GF-D8 (cell line): ENCODE measurements around the gene IKBKE.

Experiments used
- DNase-seq: peaks from one replicate; lab custom pipeline; 2025; lab: John Stamatoyannopoulos, UW

Gene IKBKE

DNA sequence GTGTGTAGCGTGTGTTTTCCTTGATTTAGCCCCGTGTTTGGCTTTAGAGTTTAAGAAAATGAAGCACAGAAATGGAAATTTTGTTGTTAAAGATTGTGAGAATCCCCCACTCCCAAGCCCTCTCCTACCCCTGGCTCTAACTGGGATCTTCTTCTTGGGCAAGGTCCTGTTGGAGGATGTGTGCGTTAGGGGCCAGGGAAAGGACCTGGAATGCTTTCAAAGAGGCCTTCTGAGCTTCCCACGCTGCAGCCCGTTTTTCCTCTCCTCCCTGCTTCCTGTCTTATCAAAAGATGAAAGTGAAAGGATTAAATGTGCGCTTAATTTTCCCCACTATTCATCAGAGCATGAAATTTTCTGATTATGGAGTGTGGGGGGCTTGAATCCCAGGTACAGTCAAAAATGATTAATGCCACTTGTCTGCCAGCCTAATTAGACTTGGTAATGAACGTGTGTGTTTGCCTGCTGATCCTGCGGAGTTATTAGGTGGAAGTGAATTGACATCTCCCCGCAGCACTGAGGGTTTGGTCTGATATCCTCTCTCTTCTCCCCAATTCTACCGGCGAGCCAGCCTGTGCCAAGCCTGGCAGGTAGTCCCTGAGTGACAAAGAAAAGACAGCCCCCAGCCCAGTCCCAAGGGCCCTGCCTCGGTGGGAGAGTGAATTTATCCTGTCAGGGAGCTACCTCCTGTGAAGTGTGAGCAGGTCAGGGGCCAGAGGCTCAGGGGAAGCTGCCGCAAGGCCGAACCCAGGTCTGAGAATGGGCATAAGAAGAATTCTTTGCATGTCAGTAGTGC lies 42.0 kb downstream of the IKBKE start:
- DNase-seq, result no peak

- no peak for DNase-seq
These were observed 42.5 kb downstream of the IKBKE start for GRCh38 chr1:206512851-206513180.

DNA sequence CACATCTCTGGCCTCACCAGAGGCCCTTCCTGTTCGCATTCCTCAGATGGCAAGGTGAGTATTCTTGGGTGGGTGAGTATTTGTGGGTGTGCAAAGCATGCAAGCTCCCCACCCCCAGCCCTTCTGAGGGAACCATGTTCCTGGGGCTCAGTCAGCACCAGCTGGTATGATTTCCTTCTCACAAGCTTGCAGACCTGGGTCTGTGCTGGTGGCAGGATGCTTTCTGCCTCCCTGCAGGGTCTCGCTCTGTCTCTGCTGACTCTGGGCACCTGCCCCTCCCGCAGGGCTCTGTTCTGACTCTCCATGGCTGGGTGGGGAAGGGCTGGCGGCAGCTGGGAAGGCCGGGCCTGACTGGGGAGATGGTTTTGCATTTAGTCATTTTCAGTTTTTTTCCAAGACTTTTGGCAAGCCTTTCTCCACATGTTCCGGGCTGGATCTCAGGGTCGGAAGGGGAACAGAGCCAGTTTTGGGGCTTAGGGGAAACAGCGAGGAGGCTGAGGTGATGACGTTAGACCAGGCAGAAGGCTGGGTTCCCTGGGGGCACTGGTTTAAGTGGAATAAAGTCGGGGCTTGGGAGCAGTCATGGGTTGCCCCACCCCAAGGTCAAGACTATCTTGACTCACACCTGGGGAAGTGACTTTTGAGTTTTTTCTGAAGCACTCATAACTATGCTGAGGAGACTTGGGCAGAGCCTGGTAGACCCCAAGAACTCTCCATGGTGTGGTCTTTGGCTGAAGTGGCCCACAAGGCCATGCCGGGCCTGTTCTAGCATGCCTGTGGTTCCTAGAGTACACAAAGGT lies 43.2 kb downstream of the IKBKE start:
- no peak for DNase-seq

DNA sequence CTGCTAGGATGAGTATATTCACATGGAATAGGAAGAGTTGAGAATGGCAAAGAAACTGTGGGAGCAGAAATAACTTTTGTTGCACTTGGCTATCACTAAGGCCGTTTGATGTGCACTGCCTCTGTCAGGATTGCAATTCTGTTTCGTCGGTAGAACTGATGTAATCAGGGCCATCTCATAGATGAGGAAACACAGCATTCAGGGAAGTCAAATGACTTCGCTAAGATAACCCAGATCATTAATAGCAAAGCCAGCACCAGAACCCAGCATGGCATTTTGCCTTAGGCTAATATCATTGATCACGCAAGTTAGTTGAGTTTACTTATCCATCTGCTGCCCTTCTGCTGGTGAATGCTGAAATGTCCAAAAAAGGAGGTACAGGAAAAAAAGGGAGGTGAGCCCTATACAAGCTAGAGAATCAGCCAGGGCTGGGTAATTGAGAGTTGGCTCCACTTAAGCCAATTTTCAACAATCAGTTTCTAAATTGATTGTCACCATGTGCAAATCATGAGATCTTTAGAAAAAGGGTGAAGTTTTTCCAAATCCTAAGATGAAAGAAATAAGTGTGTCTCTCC lies 44.6 kb downstream of the IKBKE start:
- no peak for DNase-seq

GRCh38 chr1:206516728-206516990 lies 46.4 kb downstream of the IKBKE start:
- DNase-seq, result no peak

DNA sequence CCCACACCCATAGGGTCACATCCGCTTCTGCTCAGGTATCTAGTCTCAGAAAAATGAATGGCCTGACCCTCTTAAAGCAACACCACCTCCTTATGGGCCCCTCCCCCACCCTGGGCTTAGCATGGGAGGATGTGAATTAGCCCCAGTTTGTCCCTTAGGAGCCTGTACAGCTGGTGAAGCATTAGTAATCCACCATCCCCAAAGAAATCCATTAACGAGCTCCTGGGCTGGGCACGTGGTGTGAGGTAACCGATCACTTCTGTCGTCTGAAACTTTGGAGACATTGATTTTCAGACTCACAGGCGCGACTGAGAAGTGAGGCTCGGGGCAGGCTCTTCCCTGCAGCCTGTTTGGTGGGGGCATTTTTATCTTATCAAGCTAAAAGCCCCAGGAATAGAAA lies 47.5 kb downstream of the IKBKE start:
- DNase-seq, result no peak

GRCh38 chr1:206518206-206518605 lies 47.9 kb downstream of the IKBKE start:
- no peak for DNase-seq

GRCh38 chr1:206518743-206519142 lies 48.5 kb downstream of the IKBKE start:
- no peak for DNase-seq

DNA sequence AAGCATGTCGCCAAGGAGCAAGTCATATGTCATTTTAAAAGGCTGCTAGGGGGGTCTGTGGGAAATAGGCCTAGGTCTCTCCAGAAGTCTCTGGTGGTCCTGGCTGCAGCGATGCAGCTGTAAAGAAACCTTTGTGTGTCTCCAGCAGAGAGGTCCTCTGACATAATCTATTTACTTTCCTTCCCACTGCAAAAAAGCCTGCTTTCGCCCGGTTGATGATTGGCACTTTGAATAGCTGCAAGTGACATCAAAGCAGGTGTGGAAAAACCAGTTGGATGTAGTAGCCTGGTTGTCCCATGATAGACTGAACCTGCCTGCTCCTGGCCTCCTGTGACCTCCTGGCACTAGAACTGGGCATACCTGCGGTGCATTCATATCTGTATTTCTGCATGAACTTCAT lies 50.9 kb downstream of the IKBKE start:
- DNase-seq, result no peak

DNA sequence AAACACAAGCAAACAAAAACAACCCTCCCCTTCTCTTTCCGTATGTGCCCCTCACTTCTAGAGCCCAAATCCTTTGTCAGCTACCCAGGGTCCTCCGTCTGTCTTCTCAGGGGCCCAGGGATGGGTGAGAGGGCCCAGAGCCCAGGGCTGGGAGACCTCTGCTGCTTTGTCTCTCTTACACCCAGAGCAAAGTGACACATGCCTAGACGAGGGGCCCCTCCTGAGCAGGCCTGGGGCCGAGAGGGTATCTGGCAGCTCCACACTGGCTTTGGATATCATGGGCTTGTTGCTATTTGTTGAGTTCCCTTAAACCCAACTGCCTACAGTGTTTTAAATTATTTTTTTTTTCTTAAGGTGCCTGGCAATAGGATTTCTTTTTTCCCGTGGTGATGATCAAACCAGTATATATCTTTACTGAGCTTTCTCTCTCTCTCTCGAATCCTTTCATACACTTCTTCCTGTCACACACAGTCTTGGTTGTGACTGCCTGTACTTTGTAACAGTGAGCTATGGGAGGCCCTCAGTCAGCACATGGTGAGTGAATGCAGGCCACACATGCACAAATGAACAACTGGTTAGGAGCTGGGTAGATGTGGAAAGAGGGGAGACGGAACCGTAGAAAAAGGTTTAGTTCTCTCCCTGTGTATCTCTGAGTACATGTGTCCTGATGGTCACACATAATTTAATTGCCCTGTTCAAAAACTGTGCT lies 51.6 kb downstream of the IKBKE start:
- DNase-seq, result no peak

GRCh38 chr1:206524739-206525364 lies 54.6 kb downstream of the IKBKE start:
- no peak for DNase-seq

DNA sequence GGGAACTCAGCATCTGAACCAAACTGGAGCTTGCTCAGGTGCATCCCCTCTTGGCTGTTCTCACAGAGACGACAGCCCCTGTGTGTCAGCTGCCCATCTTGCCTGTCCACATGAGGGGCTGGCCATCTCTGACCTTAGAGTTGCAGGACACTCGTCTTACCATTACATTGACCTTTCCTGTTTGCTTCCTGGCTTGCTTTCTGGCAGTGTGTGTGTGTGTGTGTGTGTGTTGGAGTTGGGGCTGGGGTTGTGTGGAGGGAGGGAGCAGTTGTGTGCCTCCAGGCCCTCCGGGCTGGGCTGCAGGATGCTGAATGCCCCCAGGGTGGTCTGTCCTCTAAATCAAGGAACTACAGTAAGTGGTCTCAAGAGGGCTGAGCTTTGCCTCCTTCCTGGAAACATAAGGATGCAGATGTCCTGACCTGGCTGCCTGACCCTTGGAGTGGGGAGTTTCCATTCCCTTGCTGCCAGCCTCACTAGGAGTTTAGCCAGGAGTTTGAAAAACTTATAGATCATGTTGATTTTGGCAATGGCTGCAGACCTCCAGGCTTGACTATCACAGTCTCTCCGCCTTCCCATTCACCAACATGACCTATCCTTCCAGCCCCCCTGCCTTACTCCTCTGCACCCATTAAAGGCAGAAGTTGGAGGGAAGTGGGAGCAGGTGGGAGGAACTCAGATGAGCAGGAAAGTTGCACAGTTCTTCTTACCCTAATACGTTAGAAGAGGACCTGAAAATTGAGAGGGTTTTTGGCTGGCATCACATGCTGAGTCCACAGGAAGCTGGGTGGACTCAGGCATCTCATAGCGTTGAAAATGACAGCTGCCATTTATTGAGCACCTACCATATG lies 56.0 kb downstream of the IKBKE start:
- DNase-seq, result no peak

- no peak for DNase-seq
These were observed 59.1 kb downstream of the IKBKE start for GRCh38 chr1:206529425-206529824.

GRCh38 chr1:206532368-206532767 lies 62.1 kb downstream of the IKBKE start:
- DNase-seq, result no peak

GRCh38 chr1:206534552-206534951 lies 64.3 kb downstream of the IKBKE start:
- DNase-seq, result no peak

DNA sequence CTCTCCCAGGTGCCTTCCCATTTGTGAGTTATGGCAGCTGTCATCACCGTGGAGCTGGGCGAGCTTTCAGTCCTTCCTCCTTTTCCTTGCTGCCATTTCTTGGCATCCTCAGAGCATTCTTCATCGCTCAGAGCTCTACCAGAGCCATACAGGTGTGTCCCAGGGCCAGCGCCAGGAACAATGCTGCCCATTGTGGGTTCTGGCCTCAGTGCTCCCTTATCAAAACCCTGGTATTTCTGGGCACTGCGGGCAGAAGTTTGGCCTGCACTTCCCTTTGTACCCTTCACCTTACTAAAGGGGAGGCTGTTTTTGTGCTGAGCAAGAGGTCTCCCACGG lies 65.5 kb downstream of the IKBKE start:
- no peak for DNase-seq

DNA sequence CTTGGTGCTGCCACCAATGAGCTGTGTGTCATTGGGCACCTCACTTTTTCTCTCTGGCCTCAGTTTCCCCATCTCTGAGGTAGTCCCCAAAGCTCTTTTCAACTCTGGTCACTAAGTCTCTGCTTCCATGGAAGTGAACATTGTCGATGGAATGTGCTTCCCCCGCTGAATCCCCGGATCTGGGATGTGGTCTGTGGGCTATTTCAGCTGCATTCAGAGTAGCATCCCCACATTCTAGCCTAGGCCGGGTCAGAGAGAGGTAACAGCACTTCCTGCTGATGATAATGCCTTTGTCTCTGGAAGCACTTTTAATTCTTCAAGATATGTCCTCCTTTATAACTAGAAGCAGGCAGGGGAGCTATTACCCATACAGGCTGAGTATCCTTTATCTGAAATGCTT lies 66.9 kb downstream of the IKBKE start:
- DNase-seq, result no peak

DNA sequence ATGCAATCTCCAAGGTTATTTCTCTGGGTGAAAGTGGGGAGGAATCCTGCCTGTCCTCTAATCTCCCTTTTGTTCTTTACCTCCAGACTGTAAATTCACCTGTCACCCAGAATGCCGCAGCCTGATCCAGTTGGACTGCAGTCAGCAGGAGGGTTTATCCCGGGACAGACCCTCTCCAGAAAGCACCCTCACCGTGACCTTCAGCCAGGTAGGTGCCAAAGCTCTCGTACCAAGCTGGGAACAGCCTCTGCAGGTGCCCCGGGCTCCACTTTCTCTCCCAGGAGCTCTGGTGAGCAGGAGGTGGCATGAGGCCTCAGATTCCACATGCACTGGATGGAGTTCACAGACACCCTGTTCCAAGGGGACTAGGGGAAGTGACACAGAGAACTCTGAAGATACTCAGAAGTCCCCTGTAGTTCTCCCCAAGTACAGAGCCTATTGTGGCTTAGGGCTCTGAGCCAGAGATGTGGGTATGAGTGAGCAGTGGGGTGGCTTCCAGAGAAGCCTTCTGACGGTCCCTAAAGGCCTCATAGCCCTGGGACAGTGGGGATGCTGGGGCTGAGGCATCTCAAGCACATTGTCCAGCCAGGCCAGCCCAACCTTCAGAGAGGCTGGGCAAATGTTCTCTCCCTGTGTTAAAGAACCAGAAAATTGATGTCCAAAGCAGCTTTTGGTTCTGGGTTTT lies 68.0 kb downstream of the IKBKE start:
- no peak for DNase-seq

DNA sequence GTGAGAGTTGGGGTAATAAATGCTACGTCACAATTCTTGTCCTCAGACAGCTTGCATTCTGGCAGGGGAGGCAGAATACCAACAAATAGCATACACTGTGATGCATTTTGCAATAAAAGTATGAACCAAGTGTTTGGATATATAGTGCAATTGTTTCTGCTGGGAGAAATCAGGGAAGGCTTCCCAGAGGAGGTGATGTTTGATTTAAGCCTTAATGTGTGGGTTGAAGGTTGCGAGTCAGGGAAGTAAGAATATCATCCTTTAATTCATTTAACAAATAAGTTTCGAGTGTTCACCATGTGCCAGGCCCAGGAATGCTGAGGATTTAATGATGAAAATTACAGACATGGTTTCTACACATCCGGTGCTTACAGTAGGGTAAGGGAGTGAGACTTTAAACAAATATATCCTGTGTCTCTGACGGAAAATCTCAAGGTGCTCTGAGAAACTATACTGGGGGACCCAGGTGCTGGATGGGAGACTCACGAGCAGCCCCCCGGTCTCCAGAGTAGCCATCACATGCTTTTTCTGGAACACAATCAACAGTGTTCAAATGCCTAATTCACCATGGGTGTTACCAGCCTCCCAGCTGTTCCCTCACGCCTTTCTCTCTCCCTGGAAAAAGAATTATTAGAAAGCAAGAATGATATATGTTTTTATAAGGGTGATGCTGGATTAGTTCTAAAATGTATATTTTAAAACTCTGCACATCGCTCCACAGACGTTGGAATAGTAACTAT lies 68.8 kb downstream of the IKBKE start:
- no peak for DNase-seq

DNA sequence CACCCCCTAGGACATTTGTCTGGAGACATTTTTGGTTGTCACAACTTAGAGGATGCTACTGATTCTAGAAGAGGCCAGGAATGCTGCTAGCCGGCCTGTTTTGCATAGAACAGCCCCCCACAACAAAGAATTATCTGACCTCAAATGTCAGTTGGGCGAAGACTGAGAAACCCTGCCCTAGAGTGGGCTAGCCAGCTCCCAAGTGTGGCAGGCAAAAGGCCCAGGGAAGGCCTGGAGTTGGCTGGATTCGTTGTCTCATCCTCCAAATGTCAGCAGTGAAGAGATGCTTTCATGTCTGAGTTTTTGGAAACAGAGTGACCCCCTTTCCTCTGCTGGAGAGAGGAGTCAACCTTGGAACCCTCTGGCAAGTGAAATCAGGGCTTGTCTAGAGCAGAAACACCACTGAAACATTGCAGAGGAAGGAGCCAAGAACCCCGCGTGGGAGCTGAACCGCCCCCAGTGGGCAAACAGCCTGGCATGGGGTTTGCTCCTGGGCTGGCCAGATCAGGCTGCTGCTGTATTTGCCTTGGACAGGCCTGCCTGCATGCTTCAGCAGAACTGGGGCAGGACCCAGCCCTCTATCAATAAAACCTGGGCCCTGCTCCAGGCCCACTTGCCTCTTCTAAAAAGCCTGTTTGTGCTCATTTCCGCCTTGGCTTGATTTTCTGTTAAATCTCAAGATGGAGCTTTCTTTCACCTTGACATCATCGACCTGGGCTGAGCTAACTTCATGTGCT lies 69.9 kb downstream of the IKBKE start:
- no peak for DNase-seq
